Activated T-helper 1 cell treated with anti-CD3 and anti-CD28 coated beads, Interleukin-12 subunit alpha, Interleukin-12 subunit beta, Interleukin-2, Interleukin-4 antibody, amounts not matched to agents 30 ng/mL and 10 ng/mL and 1 ng/mL, durations not matched to agents 14 hours and 24 hours and 36 hours (primary cell): ENCODE measurements around the gene AKT1S1. TPM values are rescaled to one million over a fixed set of nuclear protein-coding genes. Genes with fewer than 3 reads are reported as not detected.

Source experiments
- DNase-seq: peaks from one replicate; pipeline ENCODE4 v3.0.0; 2021; ENCODE audit warnings: low spot score
- H3K27ac Mint-ChIP-seq: one replicate; pipeline ENCODE4 v1.8.0; 2021; ENCODE audit warnings: mild to moderate bottlenecking, mixed read lengths
- H3K27me3 Mint-ChIP-seq: one replicate; pipeline ENCODE4 v1.8.0; 2022; ENCODE audit warnings: mild to moderate bottlenecking, moderate library complexity, mixed read lengths; ENCODE audit not compliant: insufficient read depth
- H3K36me3 Mint-ChIP-seq: one replicate; pipeline ENCODE4 v1.8.0; 2021; ENCODE audit warnings: low read depth, mixed read lengths
- H3K4me1 Mint-ChIP-seq: one replicate; pipeline ENCODE4 v1.8.0; 2021; ENCODE audit warnings: low read depth, mixed read lengths
- H3K4me3 Mint-ChIP-seq: one replicate; pipeline ENCODE4 v1.8.0; 2021; ENCODE audit warnings: mild to moderate bottlenecking, moderate library complexity, mixed read lengths
- H3K9me3 Mint-ChIP-seq: one replicate; pipeline ENCODE4 v1.8.0; 2021; ENCODE audit warnings: mixed read lengths
- intact Hi-C: fragments of 100-400 bp; cut with micrococcal nuclease; formaldehyde crosslinking; loops from one replicate; pipeline ENCODE4 v1.15.1; 2024
- total RNA-seq: library from RNA; stranded (reverse); gene quantifications from 2 replicates; pipeline ENCODE4 v1.2.3, GENCODE V29; 2022

The AKT1S1 gene
- total RNA-seq, 1 donor from 2014 or later, result 32.2 TPM

DNA sequence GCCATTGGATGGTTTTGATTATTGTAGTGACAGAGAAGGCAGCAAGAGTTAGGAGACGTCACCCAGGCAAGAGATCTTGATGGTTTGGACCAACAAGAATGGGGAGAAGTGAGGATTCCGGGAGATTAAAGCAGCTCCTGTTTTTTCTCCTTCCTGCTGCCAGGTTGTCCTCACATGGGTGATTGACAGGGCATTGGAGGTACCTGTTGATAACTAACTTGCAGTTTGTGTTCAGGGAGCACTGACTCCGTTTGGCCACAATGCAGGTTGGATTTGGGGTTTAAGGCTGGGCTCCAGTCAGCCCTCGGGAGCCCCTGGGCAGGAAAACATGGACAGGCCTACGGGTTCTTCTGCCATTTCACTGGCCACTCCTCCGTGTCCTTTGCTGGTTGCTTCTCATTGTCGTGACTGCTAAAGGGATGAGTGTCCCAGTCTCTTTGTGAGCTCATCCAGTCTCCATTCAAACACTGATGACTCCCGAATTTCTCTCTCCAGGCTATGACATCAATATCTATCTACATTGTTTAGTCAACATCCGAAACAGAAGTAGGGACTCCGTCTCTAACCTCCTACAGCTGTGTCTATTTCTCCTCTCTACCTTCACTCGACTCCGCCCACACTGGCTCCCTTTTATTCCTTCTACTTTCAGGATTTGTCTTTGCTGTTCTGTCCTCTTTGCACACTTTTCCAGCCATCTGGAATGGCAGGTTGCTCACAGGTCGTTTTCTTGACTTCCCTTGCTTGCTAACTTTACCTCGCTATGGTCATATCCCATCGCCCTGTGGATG, 27.5 kb downstream of the AKT1S1 start:
- Mint-ChIP-seq H3K27me3 (peaks cover 5% of the 10 kb centered on the region), H3K4me3 (peak overlapping the region; percentile 87), H3K36me3 (peaks cover 7% of the 10 kb centered on the region), H3K27ac (peak overlapping the region; percentile 62), H3K9me3 (peaks cover 4% of the 10 kb centered on the region), H3K4me1 (peaks cover 38% of the 10 kb centered on the region)
- DNase-seq, result no peak
- intact Hi-C loops, result loop anchor here (1.0 to 2.0 kb wide), 6 partner anchors 20 to 83 kb away; partner anchors contain the start of genes AKT1S1, IL4I1 and TBC1D17

DNA sequence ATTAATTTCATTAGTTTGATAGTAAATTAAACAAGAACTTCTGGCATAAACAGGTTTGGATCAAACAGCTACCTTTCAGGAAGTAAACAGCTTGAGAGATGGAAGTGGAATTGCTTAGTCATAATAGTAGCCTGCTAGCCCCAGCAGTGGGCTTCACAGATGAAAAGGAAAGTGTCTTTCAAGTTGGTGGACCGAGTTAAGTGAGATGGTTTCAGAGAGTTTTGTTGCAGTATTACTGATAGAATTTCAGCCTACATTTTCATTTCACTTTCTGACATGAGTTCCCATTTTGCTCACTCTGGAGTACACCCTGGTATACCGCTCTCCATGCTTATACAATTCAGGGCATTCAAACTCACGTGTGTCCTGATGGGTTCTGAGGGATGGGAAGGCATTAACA, 28.2 kb downstream of the AKT1S1 start:
- Mint-ChIP-seq H3K27ac (peak overlapping the region; percentile 62), H3K9me3 (peaks cover 4% of the 10 kb centered on the region), H3K4me3 (peak overlapping the region; percentile 78), H3K27me3 (peaks cover 5% of the 10 kb centered on the region), H3K36me3 (peaks cover 7% of the 10 kb centered on the region), H3K4me1 (peaks cover 38% of the 10 kb centered on the region)
- intact Hi-C loops, result no loop called here
- DNase-seq, result no peak

DNA sequence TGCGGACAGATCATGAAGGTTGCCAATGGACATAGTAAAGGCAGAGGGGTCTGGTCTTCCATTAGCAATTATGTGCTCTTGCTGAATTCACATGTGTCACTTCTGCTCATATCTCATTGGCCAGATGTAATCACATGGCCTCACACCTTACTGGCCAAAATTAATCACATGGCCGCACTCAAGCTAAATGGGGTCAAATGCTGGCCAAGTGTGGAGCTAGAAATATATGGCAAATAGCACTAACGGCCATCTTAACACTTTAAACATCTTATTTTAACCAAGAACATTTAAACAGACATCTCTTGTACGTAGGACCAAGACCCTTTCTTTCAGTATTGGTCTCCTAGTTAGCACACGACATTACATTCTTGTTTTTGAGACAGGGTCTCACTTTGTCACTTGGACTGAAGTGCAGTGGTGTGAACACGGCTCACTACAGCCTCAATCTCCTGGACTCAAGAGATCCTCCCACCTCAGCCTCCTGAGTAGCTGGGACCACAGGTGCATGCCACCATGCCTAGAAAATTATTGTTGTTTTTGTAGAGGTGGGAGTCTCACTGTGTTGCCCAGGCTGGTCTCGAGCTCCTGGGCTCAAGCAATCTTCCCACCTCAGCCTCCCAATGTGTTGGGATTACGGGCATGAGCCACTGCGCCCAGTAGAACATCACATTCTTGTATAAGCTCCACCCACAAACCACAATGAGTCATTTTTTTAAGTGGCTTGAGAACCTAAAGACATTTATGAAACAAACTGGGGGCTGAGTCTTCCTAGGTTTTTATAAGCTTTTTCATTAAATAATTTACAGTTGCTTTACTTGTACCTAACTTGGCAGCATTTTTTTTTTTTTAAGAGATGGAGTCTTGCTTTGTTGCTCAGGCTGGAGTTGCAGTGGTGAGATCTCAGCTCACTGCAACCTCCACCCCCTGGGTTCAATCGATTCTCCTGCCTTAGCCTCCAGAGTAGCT, 29.1 kb downstream of the AKT1S1 start:
- intact Hi-C loops, result no loop called here
- Mint-ChIP-seq H3K27me3 (peaks cover 5% of the 10 kb centered on the region), H3K36me3 (peaks cover 7% of the 10 kb centered on the region), H3K4me3 (no peak overlapping the region), H3K27ac (peak overlapping the region; percentile 34), H3K4me1 (peaks cover 34% of the 10 kb centered on the region), H3K9me3 (peaks cover 4% of the 10 kb centered on the region)
- DNase-seq, result no peak

DNA sequence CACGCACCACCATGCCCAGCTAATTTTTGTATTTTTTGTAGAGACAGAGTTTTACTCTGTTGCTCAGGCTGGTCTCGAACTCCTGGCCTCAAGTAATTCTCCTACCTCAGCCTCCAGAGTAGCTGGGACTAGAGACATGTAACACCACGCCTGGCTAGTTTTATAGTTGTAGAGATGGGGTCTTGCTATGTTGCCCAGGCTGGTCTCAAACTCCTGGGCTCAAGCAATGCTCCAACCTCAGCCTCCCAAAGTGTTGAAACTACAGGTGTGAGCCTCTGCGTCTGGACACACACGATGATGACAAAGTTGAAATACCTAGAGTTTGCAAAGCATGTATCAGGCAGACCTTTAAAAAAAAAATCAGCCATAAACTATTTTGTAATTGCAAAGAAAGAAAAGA, 30.7 kb downstream of the AKT1S1 start:
- Mint-ChIP-seq H3K27me3 (no peaks in the 10 kb centered on the region), H3K9me3 (peaks cover 4% of the 10 kb centered on the region), H3K27ac (no peak overlapping the region), H3K36me3 (peaks cover 7% of the 10 kb centered on the region), H3K4me3 (no peak overlapping the region), H3K4me1 (peaks cover 23% of the 10 kb centered on the region)
- intact Hi-C loops, result no loop called here
- no peak for DNase-seq

DNA sequence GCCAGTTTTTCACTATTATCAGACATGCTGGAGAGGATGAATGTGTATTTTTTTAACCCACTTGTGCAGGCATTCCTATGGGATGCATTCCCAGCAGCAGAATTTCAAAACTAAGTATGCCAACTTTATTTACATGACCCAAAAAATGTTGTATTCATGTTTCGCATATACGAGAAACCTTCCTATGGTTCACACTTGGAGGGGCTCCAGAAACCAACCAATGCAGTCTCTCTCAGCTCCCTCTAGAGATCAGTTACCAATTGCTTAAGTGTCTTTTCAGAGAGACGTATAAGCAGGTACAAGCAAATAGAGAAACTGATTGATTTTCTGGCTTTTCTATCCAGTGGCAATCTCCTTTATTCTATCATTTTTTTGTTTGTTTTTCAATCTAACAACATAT, 31.7 kb downstream of the AKT1S1 start:
- Mint-ChIP-seq H3K27me3 (no peaks in the 10 kb centered on the region), H3K4me3 (no peak overlapping the region), H3K27ac (no peak overlapping the region), H3K4me1 (peaks cover 23% of the 10 kb centered on the region), H3K9me3 (peaks cover 4% of the 10 kb centered on the region), H3K36me3 (peaks cover 10% of the 10 kb centered on the region)
- intact Hi-C loops, result no loop called here
- DNase-seq, result no peak

DNA sequence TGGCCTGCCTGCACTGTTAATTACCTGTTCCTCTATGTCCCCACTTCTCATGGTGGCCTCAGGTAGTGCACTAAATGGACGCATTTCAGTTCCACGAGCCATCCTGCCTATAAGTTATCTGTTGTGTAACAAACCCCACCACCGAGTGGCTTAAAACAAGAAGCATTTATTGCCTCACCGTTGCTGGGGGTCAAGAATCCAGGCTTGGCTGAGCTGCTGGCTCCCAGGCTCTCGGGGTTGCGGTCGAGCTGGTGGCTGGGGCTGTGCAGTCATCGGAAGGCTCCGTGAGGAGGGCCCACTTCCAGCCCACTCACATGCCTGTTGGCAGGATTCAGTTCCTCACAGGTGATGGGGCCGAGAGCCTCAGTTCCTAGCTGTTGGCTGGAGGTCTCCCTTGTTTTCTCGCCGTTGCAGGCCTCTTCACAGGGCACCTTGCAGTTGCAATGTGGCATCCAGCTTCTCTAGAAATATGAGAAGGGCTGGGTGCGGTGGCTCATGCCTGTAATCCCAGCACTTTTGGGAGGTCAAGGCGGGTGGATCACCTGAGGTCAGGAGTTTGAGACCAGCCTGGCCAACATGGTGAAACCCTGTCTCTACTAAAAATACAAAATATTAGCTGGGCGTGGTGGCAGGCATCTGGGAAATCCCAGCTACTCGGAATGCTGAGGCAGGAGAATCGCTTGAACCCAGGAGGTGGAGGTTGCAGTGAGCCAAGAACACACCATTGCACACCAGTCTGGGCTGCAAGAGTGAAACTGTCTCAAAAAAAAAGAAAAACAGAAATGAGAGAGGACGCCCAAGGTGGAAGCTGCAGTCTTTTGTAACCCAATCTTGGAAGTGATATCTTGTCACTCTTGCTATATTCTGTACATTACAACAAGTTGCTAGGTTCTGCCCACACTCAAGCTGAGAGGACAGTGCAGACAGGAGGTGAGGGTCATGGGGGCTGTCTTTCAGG, 32.7 kb downstream of the AKT1S1 start:
- Mint-ChIP-seq H3K4me3 (no peak overlapping the region), H3K27ac (no peak overlapping the region), H3K9me3 (peaks cover 4% of the 10 kb centered on the region), H3K27me3 (no peaks in the 10 kb centered on the region), H3K36me3 (peaks cover 9% of the 10 kb centered on the region), H3K4me1 (peaks cover 15% of the 10 kb centered on the region)
- no peak for DNase-seq
- intact Hi-C loops, result no loop called here

DNA sequence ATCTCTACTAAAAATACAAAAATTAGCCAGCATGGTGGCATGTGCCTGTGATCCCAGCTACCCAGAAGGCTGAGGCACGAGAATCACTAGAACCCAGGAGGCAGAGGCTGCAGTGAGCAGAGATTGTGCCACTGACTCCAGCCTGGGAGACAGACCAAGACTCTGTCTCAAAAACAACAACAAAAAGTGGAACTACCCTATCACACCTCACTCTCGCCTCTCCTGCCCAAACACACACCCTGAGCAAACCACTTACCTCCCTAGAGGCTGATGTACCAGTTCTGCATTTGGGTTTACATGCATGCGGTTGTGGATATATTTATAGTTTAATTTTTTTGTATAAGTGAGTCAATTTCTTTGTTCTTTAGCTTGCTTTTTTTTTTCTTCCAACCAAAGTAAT, 33.9 kb downstream of the AKT1S1 start:
- H3K27me3 Mint-ChIP-seq, result no peaks in the 10 kb centered on the region
- H3K27ac Mint-ChIP-seq, result no peak overlapping the region
- H3K9me3 Mint-ChIP-seq, result no peaks in the 10 kb centered on the region
- intact Hi-C loops, result no loop called here
- H3K36me3 Mint-ChIP-seq, result peaks cover 15% of the 10 kb centered on the region
- no peak overlapping the region for H3K4me3 Mint-ChIP-seq
- H3K4me1 Mint-ChIP-seq, result peaks cover 4% of the 10 kb centered on the region
- DNase-seq, result no peak

DNA sequence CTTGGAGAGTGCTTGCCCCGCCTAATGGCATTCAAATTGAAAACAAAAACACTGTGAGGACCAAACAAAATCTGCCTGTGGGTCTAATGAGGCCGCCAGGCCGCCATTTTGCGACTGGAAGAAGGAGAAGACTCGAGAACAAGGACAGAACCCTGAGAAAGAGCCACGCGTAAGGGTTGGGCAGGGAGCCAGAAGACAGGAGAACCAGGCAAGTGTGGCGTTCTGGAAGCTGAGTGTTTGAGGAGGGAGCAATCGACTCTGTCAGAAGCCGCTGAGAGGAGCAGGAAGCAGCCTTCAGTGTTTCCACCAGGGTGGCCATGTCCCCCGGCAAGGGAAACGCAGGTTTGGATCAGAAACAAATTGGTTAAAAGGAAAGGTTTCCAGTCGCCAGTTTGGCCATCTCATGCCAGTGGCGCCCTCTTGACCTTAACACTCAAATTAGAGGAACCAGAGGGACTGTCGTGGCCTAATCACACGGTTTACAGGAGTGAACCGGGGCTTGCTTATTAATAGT, 36.4 kb downstream of the AKT1S1 start:
- Mint-ChIP-seq H3K36me3 (peaks cover 23% of the 10 kb centered on the region), H3K4me3 (no peak overlapping the region), H3K27ac (no peak overlapping the region), H3K9me3 (no peaks in the 10 kb centered on the region), H3K4me1 (no peaks in the 10 kb centered on the region), H3K27me3 (no peaks in the 10 kb centered on the region)
- intact Hi-C loops, result no loop called here
- no peak for DNase-seq

DNA sequence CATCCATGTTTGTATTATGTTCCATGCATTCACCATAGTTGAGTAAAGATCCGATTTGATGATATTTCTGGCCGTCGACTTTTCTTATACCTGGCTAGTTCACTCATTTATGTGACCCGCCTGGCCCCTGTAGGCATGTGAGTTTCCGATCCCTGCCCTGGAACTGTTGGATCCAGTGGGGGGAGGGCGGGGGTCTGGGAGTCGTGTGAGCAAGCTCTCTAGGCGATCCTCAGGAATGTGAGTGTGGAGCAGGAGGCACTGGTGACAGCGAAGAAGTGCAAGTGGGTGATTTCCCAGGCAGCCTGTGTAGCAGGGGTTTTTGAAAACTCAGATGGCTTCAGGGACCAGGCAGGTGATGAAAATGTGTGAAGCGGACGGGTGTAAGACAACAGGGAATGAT, 36.8 kb downstream of the AKT1S1 start:
- no peaks in the 10 kb centered on the region for H3K9me3 Mint-ChIP-seq
- intact Hi-C loops, result no loop called here
- DNase-seq, result no peak
- H3K36me3 Mint-ChIP-seq, result peaks cover 23% of the 10 kb centered on the region
- H3K4me1 Mint-ChIP-seq, result no peaks in the 10 kb centered on the region
- H3K27ac Mint-ChIP-seq, result no peak overlapping the region
- H3K4me3 Mint-ChIP-seq, result no peak overlapping the region
- no peaks in the 10 kb centered on the region for H3K27me3 Mint-ChIP-seq

DNA sequence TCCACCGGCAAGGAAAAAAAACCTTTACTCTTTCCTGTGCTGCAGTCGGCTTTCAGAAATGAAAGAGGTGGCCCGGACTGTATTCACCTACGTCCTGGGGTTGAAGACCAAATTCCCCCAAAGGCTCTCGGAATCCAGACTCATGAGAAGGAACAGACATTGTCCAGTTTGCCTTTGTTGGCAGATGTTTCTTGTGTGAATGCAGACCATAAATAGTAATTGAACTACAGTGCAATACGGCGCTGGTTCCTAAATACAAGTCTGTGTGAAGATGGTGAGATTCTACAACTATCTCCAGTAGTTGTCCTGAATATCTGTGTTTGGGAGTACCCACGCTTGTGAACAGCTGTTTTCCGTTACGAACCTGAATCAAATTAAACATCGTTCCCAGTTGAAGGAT, 37.4 kb downstream of the AKT1S1 start:
- intact Hi-C loops, result no loop called here
- H3K27ac Mint-ChIP-seq, result no peak overlapping the region
- H3K4me1 Mint-ChIP-seq, result no peaks in the 10 kb centered on the region
- no peak overlapping the region for H3K4me3 Mint-ChIP-seq
- DNase-seq, result no peak
- H3K9me3 Mint-ChIP-seq, result no peaks in the 10 kb centered on the region
- peaks cover 25% of the 10 kb centered on the region for H3K36me3 Mint-ChIP-seq
- H3K27me3 Mint-ChIP-seq, result no peaks in the 10 kb centered on the region

DNA sequence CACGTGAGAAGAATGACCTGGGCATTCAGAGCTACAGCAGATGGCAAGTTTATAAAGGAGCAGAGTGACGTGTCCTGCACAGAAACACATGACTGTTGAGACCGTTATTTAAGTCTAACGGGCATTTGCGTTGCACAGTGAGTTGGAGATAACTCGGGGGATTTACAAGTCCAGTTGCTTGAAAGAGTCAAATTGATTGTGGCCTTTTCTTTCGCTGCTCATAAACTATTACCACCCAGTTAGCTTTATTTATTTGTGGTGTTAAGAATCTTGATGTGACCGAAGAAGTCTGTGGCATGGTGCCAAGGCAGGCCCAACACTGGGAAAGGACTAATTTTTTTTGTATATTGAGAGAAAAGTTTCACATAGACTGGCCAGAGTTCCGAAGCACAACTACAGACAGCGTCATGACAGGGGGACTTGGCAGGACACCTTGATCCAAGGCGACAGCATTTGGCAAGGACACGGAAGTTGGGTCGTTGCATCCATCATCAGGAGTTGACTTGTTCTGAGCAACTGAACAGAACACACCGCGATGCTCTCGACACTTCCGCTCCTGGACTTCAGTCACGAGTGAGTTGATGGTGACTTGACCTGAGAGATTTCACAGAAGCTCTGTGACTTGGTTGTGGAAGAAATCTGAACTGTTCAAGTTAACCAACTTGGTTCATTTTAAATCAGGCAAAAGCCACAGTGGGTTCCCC, 38.1 kb downstream of the AKT1S1 start:
- Mint-ChIP-seq H3K27ac (no peak overlapping the region), H3K27me3 (no peaks in the 10 kb centered on the region), H3K4me3 (no peak overlapping the region), H3K36me3 (peaks cover 27% of the 10 kb centered on the region), H3K9me3 (no peaks in the 10 kb centered on the region), H3K4me1 (no peaks in the 10 kb centered on the region)
- intact Hi-C loops, result no loop called here
- no peak for DNase-seq

DNA sequence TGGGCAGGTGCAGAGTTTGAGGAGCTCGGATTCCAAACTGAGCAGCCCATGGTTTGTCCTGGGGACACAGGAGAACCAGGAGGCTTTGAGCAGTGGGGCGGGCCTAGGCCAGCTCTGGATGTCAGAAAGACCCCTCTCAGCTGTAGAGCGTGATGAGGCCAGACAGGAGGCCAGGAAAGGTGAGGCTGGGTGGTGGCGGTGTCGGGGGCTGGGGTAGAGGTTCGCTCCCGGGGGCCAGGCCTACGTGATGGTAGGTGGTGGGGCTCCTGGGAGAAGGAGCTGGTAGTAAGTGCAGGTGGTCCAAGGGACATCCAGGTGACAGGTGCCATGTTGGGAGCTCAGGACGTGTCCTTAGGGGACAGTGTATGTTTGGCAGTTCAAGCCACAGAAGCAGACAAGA, 39.7 kb downstream of the AKT1S1 start:
- Mint-ChIP-seq H3K36me3 (peaks cover 34% of the 10 kb centered on the region), H3K4me1 (no peaks in the 10 kb centered on the region), H3K27ac (peak overlapping the region; percentile 29), H3K27me3 (no peaks in the 10 kb centered on the region), H3K9me3 (no peaks in the 10 kb centered on the region), H3K4me3 (no peak overlapping the region)
- intact Hi-C loops, result no loop called here
- DNase-seq, result no peak
